GM08714 (cell line): ENCODE measurements around the gene HERC2.
"Not testable (repeated sequence)": the region's sequence is repeated elsewhere in the genome, so short reads cannot be mapped to it uniquely, and the experiment has no call there.

Source experiments
- H3K4me3 ChIP-seq: fragments of 200-500 bp; sonication (Bioruptor generic); 2 replicates; pipeline ENCODE4 v1.5.1; 2014; ENCODE audit warnings: mild to moderate bottlenecking, low read length, inconsistent platforms
- ZNF274 ChIP-seq: IDR thresholded peaks from 2 replicates; pipeline ENCODE4 v1.6.1; 2012; ENCODE audit warnings: mild to moderate bottlenecking, low read depth, low read length

HERC2 gene

GRCh38 chr15:28179270-28179669 is 142.7 kb downstream of the HERC2 start:
- H3K4me3 ChIP-seq: no peak overlapping the region
- no peak for TF ChIP-seq ZNF274

DNA sequence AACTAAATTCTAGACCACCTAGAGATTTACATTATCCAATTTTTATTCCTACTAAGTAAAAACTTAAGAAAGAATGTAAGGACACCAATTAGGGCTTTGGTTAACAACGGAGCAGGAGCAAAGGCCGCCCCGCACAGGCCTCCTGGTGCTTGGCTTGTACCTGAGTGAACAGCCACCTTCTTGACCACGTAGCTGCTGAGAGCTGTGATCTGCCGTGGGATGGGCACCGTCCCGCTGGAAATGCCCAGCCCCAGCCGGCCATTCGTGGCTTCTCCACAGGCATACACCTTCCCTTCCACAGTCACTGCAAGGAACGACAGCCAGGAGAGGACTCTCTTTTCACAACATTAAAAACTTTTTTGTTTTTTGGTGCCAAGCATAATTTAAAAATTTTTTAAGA is 143.3 kb downstream of the HERC2 start:
- TF ChIP-seq ZNF274: no peak
- H3K4me3 ChIP-seq: no peak overlapping the region

DNA sequence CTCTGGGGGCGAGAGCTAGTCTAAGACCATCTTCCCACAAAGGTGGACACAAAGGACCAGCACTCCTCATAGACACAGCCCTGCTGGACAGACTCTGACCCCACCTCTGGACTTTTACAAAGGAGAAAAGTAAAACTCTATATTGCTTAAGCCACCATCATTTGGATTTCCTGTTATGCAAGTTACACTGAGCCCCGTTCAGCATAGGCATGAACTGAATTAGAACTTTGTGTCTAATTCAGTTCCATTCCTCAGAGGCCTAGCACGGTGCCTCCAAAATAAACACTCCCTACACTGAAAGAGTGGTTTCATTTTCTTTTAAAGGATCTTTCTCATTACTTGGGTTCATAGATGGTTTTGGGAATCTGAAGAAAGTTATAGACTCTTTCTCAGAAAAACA is 143.7 kb downstream of the HERC2 start:
- no peak for TF ChIP-seq ZNF274
- H3K4me3 ChIP-seq: no peak overlapping the region

- no peak for TF ChIP-seq ZNF274
- no peak overlapping the region for H3K4me3 ChIP-seq
These were observed 152.6 kb downstream of the HERC2 start for GRCh38 chr15:28169366-28169765.

GRCh38 chr15:28168405-28169121 is 153.4 kb downstream of the HERC2 start:
- not testable (repeated sequence) for H3K4me3 ChIP-seq

- no peak overlapping the region for H3K4me3 ChIP-seq
- TF ChIP-seq ZNF274: no peak
These were observed 154.9 kb downstream of the HERC2 start for GRCh38 chr15:28167042-28167441.

DNA sequence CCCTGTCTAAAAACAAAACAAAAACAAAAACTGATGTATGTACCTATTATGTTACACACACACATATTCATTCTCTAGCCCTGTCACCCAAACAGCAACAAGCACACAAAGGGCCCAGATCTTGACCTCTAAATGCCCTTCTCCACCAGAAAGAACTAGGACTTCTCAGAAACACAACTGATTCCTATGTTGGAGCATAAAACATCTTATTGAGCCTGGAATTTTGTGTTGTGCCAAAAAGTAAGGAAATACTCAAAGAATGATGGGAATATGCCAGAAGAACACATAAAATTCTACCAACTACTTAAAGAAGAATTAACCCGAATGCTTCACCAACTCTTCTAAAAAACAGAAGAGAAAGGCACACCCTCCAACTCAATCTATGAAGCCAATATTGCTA is 156.2 kb downstream of the HERC2 start:
- TF ChIP-seq ZNF274: no peak
- no peak overlapping the region for H3K4me3 ChIP-seq

DNA sequence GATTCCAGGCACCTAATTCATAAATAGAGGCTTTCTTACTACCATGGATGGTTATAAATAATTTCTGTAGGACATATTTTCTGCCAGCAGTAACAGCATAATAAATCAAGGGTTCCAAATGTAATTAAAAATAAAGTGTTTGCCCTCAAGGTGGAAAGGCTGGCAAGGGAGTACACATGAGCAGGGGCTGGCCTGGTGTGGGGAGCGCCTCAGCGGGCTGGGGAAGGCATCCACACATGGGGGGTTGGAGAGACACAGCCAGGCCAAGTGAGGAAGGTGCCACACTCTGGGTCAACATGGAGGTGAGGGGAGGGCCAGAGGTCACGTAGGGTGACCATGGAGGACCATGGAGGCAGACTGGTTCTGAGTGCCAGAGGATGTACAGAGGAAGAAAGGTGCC is 157.1 kb downstream of the HERC2 start:
- H3K4me3 ChIP-seq: no peak overlapping the region
- no peak for TF ChIP-seq ZNF274

DNA sequence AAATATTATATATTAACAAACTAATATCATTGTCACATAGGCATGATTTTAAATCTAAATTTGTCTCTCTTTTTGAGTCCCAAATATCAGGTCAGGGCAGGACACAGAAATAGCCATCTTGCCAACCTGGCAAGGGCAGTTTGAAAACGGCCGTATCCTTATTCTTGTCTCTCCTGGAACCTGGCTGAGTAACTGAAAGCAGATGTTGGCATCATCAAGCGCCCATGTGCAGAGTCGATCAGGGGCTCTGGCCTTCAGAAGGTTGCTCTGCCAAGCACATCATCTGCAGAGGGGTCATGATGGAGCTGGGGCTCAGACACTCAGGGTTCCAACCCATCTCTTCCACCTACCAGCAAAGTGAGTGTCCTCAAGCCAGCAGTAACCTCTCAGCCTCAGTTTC is 167.7 kb downstream of the HERC2 start:
- no peak for TF ChIP-seq ZNF274
- no peak overlapping the region for H3K4me3 ChIP-seq

GRCh38 chr15:28153492-28154119 is 168.4 kb downstream of the HERC2 start:
- no peak for TF ChIP-seq ZNF274
- H3K4me3 ChIP-seq: no peak overlapping the region

DNA sequence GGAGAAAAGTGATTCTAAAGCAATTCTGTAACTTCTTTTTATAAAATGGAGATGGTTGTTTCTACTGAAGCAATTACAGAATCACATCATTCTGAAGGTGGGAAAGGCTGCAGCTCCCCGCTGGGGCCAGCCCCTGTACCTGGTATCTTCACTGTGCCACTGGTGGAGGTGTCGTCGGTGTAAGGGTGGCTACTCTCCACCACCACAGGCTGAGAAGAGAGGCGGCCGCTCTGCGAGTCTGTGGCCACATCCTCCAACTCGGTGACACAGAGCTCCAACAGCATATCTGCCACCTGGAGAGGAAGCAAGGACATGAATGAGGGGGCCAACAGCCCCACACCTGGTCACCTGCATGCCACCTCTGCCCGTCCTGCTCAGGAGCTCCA is 169.4 kb downstream of the HERC2 start:
- not testable (repeated sequence) for H3K4me3 ChIP-seq

DNA sequence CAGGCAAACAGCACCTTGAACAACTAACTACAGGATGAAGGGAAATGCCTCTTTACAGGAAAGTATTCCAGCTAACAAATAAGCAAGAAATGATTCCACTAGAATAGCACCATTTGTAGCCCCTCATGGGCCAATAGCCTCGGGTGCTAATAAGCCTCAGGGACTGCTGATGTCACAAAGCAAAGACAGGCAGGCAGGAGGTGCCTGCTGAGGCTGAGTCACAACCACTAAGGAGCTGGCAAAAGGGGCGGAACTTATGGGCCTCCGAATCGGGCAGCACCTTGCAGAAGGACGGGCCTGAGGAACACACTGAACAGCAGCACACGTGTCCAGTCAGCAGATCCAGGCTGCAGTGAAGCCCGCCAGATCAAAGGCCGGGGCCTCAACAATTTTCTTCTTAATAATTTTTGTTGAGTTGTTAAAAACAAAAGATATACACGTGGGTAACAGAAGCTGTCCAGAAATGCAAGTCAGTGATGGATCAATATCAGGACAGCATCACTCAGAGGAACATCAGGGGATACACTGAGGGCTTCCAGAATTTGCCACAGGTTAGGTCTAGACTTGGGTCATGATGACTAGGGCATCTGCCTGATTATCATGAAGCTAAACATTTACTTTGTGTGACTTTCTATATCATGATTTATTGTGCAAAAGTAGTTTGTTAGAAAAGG is 170.0 kb downstream of the HERC2 start:
- H3K4me3 ChIP-seq: not testable (repeated sequence)

GRCh38 chr15:28147801-28148200 is 174.2 kb downstream of the HERC2 start:
- H3K4me3 ChIP-seq: no peak overlapping the region
- TF ChIP-seq ZNF274: no peak

DNA sequence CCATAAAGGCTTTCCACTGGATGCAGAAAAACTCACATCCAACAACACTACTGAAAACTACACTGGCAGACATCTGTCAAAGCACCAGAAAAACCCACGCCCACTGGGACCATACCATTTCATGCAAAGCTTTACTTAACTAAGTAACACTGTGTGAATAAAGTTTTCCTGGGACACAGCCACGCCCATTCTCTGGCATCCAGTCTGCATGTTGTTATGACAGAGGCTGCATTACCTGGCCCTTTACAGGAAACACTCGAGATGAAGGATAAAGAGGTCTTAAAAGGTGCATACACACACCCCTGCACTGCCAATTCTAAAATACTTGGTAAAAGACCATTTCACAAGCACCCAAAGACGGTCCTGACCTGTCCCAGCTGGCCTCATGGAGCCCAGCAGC is 176.6 kb downstream of the HERC2 start:
- not testable (repeated sequence) for H3K4me3 ChIP-seq

- H3K4me3 ChIP-seq: no peak overlapping the region
- TF ChIP-seq ZNF274: no peak
These were observed 181.9 kb downstream of the HERC2 start for GRCh38 chr15:28140062-28140461.

GRCh38 chr15:28137408-28138039 is 184.5 kb downstream of the HERC2 start:
- not testable (repeated sequence) for H3K4me3 ChIP-seq

- H3K4me3 ChIP-seq: not testable (repeated sequence)
These were observed 185.6 kb downstream of the HERC2 start for GRCh38 chr15:28136236-28136904.
